Epithelial cell of proximal tubule (primary cell): ENCODE results near the gene AFTPH. TPM values are rescaled to one million over a fixed set of nuclear protein-coding genes. Genes with fewer than 3 reads are reported as not detected.

Source experiments
- DNase-seq: peaks from one replicate; pipeline ENCODE4 v3.0.0-alpha.2; 2011; ENCODE audit warnings: low read depth
- H3K4me3 ChIP-seq: 2 replicates; pipeline ENCODE4 v1.5.1; 2011; ENCODE audit warnings: low read depth, mild to moderate bottlenecking, low read length
- total RNA-seq: library from RNA; depleted of rRNA; stranded (reverse); fragments of >200 nt; gene quantifications from 2 replicates; pipeline ENCODE4 v1.2.3, GENCODE V29; 2015
- TF ChIP-seq, protein P1 (sequence below): conservative IDR thresholded peaks from 2 replicates; pipeline ENCODE4 v1.5.1; 2012; ENCODE audit warnings: low read depth, mild to moderate bottlenecking, low read length

The AFTPH gene
- total RNA-seq, 1 donor from 2014 or later = 12.1 TPM

DNA sequence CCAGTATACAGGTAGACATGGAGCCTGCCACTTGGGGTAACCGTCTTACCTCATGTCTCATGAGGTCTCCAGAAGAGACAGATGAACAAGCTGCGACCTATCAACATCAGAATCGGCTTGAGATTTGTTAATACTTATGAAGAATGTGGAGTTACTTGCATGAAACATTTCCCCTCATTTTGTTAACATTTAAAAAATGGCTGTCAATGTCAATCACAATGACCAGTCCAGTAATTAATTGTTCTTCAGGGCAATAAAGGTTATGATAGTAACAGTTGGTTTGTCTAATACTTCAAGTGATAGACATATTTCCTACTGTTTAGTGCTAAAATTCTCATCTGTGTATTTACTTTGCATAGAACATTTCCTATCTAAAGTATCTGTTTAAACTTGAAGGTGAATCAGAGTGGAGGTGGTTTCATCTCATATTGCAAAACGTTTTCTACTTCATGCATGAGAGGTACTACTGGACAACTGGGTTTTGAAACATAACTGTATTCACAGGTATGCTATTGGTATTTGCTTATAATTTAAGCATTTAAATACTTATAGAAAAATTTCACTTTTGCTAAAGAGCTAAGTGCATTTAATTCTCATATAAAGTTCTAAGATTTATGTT lies 114.5 kb downstream of the AFTPH start:
- H3K4me3 ChIP-seq = no peak overlapping the region
- TF ChIP-seq, protein P1, sequence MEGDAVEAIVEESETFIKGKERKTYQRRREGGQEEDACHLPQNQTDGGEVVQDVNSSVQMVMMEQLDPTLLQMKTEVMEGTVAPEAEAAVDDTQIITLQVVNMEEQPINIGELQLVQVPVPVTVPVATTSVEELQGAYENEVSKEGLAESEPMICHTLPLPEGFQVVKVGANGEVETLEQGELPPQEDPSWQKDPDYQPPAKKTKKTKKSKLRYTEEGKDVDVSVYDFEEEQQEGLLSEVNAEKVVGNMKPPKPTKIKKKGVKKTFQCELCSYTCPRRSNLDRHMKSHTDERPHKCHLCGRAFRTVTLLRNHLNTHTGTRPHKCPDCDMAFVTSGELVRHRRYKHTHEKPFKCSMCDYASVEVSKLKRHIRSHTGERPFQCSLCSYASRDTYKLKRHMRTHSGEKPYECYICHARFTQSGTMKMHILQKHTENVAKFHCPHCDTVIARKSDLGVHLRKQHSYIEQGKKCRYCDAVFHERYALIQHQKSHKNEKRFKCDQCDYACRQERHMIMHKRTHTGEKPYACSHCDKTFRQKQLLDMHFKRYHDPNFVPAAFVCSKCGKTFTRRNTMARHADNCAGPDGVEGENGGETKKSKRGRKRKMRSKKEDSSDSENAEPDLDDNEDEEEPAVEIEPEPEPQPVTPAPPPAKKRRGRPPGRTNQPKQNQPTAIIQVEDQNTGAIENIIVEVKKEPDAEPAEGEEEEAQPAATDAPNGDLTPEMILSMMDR = no peak
- no peak for DNase-seq

DNA sequence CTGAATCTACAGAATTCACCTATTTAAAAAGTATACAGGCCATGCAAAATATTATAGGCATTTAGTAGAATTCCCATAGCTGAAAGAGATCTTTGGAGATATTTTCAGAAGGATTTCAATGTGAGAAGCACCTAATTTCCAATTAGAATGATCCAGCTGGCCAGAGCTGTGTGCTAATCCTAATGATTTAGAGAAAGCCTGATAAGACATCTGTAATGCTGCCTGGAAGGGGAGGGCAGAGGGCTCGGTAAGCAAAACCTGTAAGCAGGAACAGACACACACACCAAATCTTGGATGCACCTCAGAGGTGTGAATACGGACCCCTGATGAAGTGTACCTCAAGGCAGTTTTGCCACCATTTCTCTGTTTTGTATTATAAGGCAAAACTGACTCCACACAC lies 115.6 kb downstream of the AFTPH start:
- H3K4me3 ChIP-seq = no peak overlapping the region
- TF ChIP-seq, protein P1 = no peak
- DNase-seq = no peak

DNA sequence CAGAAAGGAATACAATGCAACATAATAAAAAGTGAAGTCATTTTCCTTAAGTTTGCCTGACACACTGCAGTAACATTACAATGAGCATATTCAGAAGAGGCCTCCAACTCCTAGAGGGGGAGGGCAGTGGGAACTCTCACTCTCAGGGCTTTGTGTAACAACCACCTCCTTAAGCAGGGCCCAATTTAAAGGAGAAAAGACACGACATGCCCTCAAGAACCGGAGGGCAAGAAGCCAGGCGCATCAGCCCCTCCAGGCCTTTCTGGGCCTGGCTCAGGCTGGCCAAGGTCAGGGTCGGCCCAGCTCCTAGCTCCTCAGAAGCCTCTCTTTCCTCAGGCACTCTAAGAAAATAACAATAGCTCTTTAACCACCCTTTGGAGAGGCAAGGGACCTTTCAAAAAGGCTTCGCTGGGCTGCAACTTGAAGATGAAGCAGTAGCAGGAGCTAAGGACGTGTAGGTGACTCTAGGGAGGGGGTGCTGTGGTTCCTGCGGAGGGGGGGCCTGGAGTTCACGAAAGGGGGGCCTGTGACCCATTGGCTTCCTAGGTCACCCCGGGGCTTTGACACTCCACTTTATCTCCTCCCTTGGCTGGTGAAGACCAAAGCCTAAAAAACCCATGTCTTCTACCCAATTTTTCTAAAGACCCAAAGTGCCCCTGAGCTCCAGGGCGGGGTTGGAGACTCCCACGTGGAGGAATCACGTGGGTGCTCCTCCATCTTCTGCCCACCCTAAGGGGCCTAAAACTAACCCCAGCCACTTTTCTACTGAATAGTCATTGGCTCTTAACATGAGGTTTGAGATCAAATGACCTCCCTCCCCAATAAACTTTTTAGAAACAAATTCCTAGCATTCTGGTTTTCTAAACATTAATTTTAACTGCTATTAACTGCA lies 116.3 kb downstream of the AFTPH start:
- TF ChIP-seq, protein P1 = no peak
- no peak for DNase-seq
- H3K4me3 ChIP-seq = no peak overlapping the region

DNA sequence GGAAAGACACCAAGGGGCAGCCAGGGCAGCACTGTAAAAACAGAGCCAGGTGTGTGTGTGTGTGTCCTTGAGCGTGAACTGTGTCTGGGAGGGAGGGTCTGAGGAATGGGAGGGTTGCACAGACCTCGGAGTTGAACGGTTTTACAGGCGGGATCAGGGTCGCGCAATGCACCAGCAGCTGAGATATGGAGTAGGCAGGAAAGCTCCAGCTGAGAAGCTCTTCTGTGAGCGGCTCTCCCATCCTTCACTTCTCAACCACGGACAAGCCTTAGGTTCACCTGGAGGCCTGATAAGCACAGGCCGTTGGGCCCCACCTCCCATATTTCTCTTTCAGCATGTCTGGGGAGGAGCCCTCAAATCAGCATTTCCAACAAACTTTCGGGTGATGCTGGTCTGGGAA lies 117.5 kb downstream of the AFTPH start:
- no peak overlapping the region for H3K4me3 ChIP-seq
- TF ChIP-seq, protein P1 = no peak
- DNase-seq = no peak

Other genes with a start within 250 kb of the AFTPH start
- gene LGALSL, start 70.2 kb upstream of the AFTPH start, total RNA-seq = 4.4 and 20.1 TPM in 2 replicates
- gene SERTAD2, start 129.6 kb downstream of the AFTPH start, total RNA-seq = 16.9 and 20.9 TPM in 2 replicates